22Rv1 (cell line): ENCODE data around the gene C1orf94.
"Not testable (repeated sequence)": the region's sequence is repeated elsewhere in the genome, so short reads cannot be mapped to it uniquely, and the experiment has no call there.

Experiments
- H3K27ac ChIP-seq: fragments of 450-650 bp; 2 replicates; pipeline ENCODE4 v1.5.1; 2017
- ZFX ChIP-seq: fragments of 450-650 bp; IDR thresholded peaks from 2 replicates; pipeline ENCODE4 v1.6.1; 2017; ENCODE audit warnings: antibody characterized with exemption, borderline replicate concordance
- TF ChIP-seq, protein P1 (sequence below): fragments of 450-650 bp; IDR thresholded peaks from 2 replicates; pipeline ENCODE4 v1.5.1; 2017; ENCODE audit warnings: mild to moderate bottlenecking

The C1orf94 gene

GRCh38 chr1:34165422-34165921, 11.2 kb upstream of the C1orf94 start:
- H3K27ac ChIP-seq: no peak overlapping the region
- TF ChIP-seq, protein P1, sequence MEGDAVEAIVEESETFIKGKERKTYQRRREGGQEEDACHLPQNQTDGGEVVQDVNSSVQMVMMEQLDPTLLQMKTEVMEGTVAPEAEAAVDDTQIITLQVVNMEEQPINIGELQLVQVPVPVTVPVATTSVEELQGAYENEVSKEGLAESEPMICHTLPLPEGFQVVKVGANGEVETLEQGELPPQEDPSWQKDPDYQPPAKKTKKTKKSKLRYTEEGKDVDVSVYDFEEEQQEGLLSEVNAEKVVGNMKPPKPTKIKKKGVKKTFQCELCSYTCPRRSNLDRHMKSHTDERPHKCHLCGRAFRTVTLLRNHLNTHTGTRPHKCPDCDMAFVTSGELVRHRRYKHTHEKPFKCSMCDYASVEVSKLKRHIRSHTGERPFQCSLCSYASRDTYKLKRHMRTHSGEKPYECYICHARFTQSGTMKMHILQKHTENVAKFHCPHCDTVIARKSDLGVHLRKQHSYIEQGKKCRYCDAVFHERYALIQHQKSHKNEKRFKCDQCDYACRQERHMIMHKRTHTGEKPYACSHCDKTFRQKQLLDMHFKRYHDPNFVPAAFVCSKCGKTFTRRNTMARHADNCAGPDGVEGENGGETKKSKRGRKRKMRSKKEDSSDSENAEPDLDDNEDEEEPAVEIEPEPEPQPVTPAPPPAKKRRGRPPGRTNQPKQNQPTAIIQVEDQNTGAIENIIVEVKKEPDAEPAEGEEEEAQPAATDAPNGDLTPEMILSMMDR: no peak
- no peak for TF ChIP-seq ZFX

GRCh38 chr1:34166191-34166624, 10.5 kb upstream of the C1orf94 start:
- TF ChIP-seq, protein P1: no peak
- no peak overlapping the region for H3K27ac ChIP-seq

DNA sequence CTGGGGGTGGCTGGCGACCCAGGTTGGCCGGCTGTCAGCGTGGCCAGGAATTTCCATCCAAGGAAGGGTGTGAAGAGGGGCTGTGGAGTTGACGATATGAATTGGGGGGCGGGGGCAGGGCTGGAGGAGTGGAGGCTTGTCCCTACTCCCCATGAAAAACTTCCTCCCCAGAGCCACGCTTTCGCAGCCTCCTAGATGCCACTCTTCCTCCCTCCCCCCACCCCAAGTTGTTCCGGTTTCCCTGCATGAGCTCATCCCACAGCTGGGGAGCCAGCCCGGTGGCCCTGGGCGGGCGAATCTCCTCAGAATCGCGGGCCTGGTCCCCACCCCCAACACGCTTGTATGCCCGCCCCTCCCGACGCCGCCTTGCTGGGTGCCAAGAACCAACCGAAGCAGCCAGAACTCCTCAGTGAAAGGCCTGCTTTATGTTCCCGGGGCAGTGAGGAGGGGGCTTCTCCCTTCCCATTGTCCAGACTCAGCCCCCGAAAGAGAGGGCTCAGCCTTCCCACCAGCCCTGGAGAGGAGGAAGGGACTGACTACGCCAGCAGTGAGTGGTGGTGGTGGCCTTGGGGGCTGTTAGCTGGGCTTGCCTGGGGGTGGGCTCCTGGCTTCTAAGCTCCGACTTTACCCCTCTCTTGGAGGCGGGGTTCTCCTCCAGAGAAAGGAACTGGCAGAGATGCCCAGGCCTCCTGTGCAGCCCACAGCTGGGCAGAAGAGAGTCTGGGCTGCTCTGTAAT, 9.9 kb upstream of the C1orf94 start:
- TF ChIP-seq ZFX: no peak
- TF ChIP-seq, protein P1: no peak
- H3K27ac ChIP-seq: no peak overlapping the region

- H3K27ac ChIP-seq: no peak overlapping the region
- no peak for TF ChIP-seq ZFX
- TF ChIP-seq, protein P1: no peak
Measured at GRCh38 chr1:34167389-34167788, 9.3 kb upstream of the C1orf94 start.

DNA sequence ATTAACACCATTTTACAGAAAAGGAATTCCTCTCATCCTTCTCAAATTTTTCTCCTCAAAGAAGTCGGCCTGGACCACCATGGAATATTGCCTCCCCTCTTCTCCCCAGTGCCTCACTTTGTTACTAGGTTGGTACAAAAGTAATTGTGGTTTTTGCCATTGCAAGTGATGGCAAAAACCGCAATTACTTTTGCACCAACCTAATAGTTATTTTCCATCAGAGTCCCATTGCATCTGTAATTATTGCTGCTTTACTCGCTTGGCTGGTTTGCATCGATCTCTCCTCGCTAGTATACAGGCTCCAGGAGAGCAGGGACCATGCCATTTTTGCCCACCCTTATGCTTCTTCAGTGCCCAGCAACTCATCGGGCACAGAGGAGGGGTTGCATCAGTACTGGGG, 963 bp upstream of the C1orf94 start:
- no peak for TF ChIP-seq ZFX
- TF ChIP-seq, protein P1: no peak
- no peak overlapping the region for H3K27ac ChIP-seq

DNA sequence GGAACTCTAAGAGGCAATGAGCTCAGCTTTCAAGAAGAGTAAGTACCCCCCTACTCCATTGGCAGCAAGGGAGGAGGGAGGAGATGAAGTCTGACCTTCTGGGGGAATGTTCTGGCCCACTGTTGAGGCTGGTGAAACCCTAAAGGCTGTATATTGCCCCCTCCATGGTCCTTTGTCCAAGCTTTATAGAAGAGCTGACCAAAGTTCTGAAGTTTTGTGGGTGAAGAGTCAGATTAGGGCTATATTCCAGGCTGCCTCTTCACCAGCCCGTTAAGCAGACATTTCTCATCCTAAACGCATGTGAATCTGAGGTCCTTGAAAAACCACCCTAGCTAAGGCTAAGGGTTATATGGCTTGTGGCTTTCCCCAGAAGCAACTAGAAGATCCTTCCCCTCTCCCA, 1.4 kb downstream of the C1orf94 start:
- no peak for TF ChIP-seq ZFX
- TF ChIP-seq, protein P1: no peak
- H3K27ac ChIP-seq: no peak overlapping the region

DNA sequence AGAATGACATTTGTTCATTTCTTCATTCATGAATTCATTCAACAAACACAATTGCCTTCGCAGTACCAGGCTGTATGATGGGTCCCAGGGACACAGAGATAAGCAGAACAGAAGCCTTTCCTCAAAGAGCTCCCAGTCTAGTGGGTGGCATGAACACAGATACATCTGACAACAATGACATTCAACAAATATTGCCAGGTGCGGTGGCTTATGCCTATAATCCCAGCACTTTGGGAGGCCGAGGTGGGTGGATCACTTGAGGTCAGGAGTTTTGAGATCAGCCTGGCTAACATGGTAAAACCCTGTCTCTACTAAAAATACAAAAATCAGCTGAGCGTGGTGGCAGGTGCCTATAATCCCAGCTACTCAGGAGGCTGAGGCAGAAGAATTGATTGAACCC, 6.7 kb downstream of the C1orf94 start:
- H3K27ac ChIP-seq: not testable (repeated sequence)
